Naive B cell (primary cell): Measurements from ENCODE around the gene FOXN1. TPM values are rescaled to one million over a fixed set of nuclear protein-coding genes. Genes with fewer than 3 reads are reported as not detected.

ENCODE experiments used
- ATAC-seq, 2 donors: fragments of 150-1000 bp; cut with Tn5 transposase; 2 replicates each; pipeline ENCODE4 v1.10.0; 2021; ENCODE audit warnings: low read depth in 2 of 2, mild to moderate bottlenecking in 2 of 2, moderate library complexity in 2 of 2
- DNase-seq: peaks from one replicate; pipeline ENCODE4 v3.0.0; 2022
- H3K27ac Mint-ChIP-seq, 6 donors: one replicate each; pipeline ENCODE4 v1.8.0; 2020 to 2022; ENCODE audit warnings: mild to moderate bottlenecking in 6 of 6, mixed read lengths in 6 of 6, moderate library complexity in 5 of 6, inconsistent platforms in 2 of 6
- H3K27me3 Mint-ChIP-seq, 3 donors: one replicate each; pipeline ENCODE4 v1.8.0; 2021 to 2022; ENCODE audit warnings: mixed read lengths in 3 of 3, mild to moderate bottlenecking in 1 of 3
- H3K36me3 Mint-ChIP-seq, 2 donors: one replicate each; pipeline ENCODE4 v1.8.0; 2020 to 2022; ENCODE audit warnings: mixed read lengths in 2 of 2, inconsistent platforms in 1 of 2, mild to moderate bottlenecking in 1 of 2
- H3K4me1 Mint-ChIP-seq, 3 donors: one replicate each; pipeline ENCODE4 v1.8.0; 2020 to 2022; ENCODE audit warnings: mixed read lengths in 3 of 3, inconsistent platforms in 1 of 3, mild to moderate bottlenecking in 1 of 3, moderate library complexity in 1 of 3
- H3K4me3 Mint-ChIP-seq, 8 donors: one replicate each; pipeline ENCODE4 v1.8.0; 2020 to 2022; ENCODE audit warnings: mild to moderate bottlenecking in 8 of 8, mixed read lengths in 8 of 8, moderate library complexity in 8 of 8, inconsistent platforms in 2 of 8
- H3K9me3 Mint-ChIP-seq, 7 donors: one replicate each; pipeline ENCODE4 v1.8.0; 2020 to 2022; ENCODE audit warnings: mixed read lengths in 7 of 7, mild to moderate bottlenecking in 5 of 7, inconsistent platforms in 2 of 7, moderate library complexity in 1 of 7
- polyA plus RNA-seq, 6 donors: library from polyadenylated mRNA; unstranded; fragments of 300-500 nt; fragmentation: Illumina TruSeq; gene quantifications; one replicate each; pipeline ENCODE4 v1.2.3, GENCODE V29; 2021; ENCODE audit warnings: low read depth in 6 of 6

The FOXN1 gene
- polyA plus RNA-seq, 6 donors from 2014 or later: not detected

DNA sequence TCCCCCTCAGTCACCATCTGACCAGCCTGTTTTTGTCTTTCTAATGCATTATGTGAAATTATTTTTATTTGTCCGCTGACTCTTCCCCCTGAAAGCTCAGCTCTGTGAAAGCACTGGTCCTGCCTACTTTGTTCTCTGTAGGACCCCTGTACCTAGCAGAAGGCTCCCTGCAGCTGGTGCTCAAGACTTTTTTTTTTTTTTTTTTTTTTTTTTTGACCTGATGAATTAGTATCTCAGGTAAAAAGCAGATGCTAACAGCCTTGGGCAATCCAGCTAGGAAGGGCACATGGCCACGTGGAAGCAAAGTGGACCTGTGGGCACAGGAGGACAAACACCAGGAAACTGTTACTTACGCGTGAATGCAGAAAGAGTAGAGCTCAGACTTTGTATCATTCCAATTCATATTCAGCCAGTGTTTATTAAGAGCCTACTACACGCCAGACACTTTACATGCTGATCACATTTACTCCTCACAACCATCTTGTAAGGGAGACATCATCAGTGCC is 46.9 kb downstream of the FOXN1 start:
- Mint-ChIP-seq H3K4me3 (peak overlapping the region; percentile 89 to 100 (median 92)), H3K4me1 (peaks cover 52 to 57% (median 55%) of the 10 kb centered on the region in 3 donors), H3K27me3 (no peaks in the 10 kb centered on the region), H3K27ac (peak overlapping the region; percentile 49 to 95 (median 76)), H3K36me3 (peaks cover 31 to 35% of the 10 kb centered on the region in 2 donors), H3K9me3 (no peaks in the 10 kb centered on the region)
- no peak for ATAC-seq
- DNase-seq: no peak

DNA sequence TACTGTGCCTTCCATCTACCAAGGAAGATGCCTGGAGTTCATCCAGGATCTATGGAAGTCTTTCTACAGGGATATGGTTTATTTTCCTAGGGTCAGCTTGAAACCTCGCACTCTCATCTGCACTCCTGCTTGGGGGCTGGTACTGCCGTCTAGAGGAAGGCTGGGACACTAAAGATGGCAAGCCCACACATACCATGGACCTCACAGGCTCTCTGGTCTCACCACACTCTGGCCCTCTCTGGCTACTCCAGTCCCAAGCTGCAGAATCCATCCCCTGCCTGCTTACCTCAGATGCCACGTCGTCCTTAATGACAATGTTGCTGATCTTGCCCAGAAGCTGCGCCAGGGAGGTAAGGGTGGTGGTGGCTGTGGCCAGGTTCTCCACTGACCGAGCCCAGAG is 48.4 kb downstream of the FOXN1 start:
- Mint-ChIP-seq H3K4me1 (peaks cover 37 to 43% (median 40%) of the 10 kb centered on the region in 3 donors), H3K36me3 (peaks cover 35 to 36% of the 10 kb centered on the region in 2 donors), H3K27me3 (no peaks in the 10 kb centered on the region), H3K9me3 (no peaks in the 10 kb centered on the region), H3K27ac (peak overlapping the region in 1 of 6 donors; percentile 58), H3K4me3 (peak overlapping the region in 4 of 8 donors; percentile 44 to 90 (median 50))
- no peak for ATAC-seq
- DNase-seq: no peak

DNA sequence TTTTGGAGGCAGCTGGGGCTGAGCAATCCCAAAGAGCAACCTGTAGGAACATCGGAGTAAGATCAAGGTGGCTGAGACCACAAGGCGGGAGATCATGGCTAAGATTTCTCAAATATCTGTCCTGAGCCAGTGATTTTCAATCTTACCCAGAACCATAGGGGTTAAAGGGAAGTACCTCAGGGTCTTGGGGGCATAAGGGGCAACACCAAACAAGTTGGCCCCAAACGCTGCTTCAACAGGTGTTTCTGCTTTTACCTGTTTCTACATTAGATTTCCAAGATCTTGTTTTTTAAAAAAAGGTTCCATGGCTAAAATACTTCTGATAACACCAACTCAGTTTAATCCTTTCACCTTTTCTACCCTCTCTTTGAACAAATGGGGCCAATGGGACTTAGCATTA is 48.9 kb downstream of the FOXN1 start:
- no peak for DNase-seq
- no peaks in the 10 kb centered on the region for H3K27me3 Mint-ChIP-seq
- no peaks in the 10 kb centered on the region for H3K9me3 Mint-ChIP-seq
- H3K27ac Mint-ChIP-seq: no peak overlapping the region
- H3K36me3 Mint-ChIP-seq: peaks cover 35 to 36% of the 10 kb centered on the region in 2 donors
- no peak for ATAC-seq
- H3K4me1 Mint-ChIP-seq: peaks cover 33 to 39% (median 36%) of the 10 kb centered on the region in 3 donors
- peak overlapping the region in 2 of 8 donors; percentile 29 to 90 for H3K4me3 Mint-ChIP-seq

DNA sequence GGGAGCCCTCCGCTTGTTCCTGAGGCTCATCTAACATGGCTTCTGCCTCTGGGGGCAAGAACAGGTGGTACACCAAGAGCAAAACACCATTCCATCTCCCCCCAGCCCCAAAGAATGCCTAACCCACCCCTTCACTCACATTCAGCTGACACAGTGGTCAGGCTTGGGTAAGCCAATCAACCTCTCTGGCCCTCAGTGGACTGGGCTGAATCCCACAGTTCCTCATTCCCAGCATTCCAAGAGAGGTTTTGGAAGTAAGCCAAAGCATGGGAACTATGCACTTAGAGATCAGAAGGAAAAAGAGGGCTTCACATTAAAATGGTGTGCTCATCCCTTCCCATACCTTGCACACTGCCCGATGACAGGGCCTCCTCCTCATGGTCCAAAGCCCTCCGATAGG is 57.3 kb downstream of the FOXN1 start:
- Mint-ChIP-seq H3K27ac (no peak overlapping the region), H3K27me3 (no peaks in the 10 kb centered on the region), H3K4me1 (peaks cover 17 to 44% (median 21%) of the 10 kb centered on the region in 3 donors), H3K9me3 (no peaks in the 10 kb centered on the region), H3K4me3 (no peak overlapping the region), H3K36me3 (peaks cover 0 to 8% of the 10 kb centered on the region in 2 donors)
- ATAC-seq: no peak
- no peak for DNase-seq

DNA sequence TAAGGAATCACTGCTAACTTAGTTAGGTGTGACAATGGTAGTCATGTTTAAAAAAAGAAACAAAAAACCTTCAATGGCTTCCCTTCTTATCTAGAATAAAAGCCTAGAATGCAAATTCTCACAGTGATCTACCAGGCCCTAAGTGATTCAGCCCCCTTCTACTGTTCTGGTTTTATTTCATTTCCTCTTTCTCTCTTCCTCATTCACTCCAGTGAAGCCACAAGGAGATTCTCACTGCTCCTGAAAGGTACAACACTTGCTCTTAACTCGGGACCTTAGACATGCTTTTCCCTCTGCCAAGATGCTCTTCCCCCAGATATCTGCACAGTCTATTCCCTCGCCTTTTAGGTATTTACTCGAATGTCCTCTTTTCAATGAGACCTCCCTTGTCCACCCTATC is 61.5 kb downstream of the FOXN1 start:
- H3K36me3 Mint-ChIP-seq: no peaks in the 10 kb centered on the region
- H3K4me3 Mint-ChIP-seq: peak overlapping the region; percentile 41 to 89 (median 86)
- H3K27me3 Mint-ChIP-seq: no peaks in the 10 kb centered on the region
- peaks cover 43 to 76% (median 48%) of the 10 kb centered on the region in 3 donors for H3K4me1 Mint-ChIP-seq
- H3K9me3 Mint-ChIP-seq: no peaks in the 10 kb centered on the region
- H3K27ac Mint-ChIP-seq: peak overlapping the region; percentile 27 to 97 (median 92)
- DNase-seq (peak; percentile 71), ATAC-seq (peak; percentile 63 to 70)

DNA sequence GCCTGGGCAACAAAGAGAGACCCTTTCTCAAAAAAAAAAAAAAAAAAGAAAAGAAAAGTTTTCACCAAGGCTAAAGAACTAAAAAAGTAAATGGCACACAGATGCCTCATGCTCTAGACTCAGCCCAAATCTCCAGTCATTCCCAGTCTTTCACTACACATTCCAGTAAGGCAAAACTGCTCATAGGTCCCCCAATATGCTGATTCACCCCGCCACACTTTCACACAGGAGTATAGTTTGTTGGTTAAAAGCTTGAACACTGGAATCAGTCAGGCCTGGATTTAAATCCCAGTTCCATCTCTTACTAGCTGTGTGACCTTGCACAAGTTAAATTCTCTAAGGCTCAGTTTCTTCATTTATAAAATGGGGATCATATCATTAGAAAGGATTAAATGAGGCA is 63.3 kb downstream of the FOXN1 start:
- Mint-ChIP-seq H3K27me3 (no peaks in the 10 kb centered on the region), H3K4me1 (peaks cover 43 to 74% (median 55%) of the 10 kb centered on the region in 3 donors), H3K9me3 (no peaks in the 10 kb centered on the region), H3K4me3 (peak overlapping the region in 7 of 8 donors; percentile 1 to 99 (median 96)), H3K27ac (peak overlapping the region in 2 of 6 donors; percentile 31 to 40), H3K36me3 (peaks cover 0 to 4% of the 10 kb centered on the region in 2 donors)
- DNase-seq (no peak), ATAC-seq (no peak)

DNA sequence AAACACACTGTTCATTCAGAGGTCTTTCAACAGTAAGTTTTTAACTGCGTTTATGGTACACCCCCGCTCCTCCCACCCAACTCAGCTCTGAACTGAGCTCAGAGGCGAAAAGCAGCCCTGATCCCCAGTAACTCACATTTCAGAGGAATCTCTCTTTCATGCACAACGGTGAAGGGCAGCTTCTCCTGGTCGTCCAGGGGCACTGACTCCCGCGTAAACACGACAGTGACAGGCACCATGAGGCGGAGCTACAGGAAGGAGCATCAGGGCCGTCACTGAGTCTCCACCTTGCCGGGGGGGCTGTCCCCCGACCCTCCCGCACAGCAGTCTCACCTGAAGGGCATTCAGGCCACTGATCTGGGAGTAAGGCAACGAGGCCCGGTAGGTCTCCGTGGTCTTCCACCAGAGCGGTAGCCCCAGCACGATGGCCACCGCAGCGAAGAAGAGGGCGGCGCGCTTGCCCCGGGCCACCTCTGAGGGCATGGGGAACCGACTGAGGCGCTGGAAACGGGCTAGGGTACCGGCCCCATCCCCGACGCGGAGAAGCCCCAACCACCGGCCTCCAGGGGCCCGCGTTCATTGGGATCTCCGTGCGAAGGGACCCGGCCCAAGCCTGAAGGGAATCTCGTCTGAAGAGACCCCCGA is 64.7 kb downstream of the FOXN1 start:
- Mint-ChIP-seq H3K36me3 (peaks cover 0 to 4% of the 10 kb centered on the region in 2 donors), H3K9me3 (no peaks in the 10 kb centered on the region), H3K4me1 (peaks cover 45 to 64% (median 56%) of the 10 kb centered on the region in 3 donors), H3K27ac (peak overlapping the region; percentile 78 to 96 (median 94)), H3K27me3 (no peaks in the 10 kb centered on the region), H3K4me3 (peak overlapping the region; percentile 92 to 99 (median 96))
- ATAC-seq: peak; percentile 19 to 20
- no peak for DNase-seq

DNA sequence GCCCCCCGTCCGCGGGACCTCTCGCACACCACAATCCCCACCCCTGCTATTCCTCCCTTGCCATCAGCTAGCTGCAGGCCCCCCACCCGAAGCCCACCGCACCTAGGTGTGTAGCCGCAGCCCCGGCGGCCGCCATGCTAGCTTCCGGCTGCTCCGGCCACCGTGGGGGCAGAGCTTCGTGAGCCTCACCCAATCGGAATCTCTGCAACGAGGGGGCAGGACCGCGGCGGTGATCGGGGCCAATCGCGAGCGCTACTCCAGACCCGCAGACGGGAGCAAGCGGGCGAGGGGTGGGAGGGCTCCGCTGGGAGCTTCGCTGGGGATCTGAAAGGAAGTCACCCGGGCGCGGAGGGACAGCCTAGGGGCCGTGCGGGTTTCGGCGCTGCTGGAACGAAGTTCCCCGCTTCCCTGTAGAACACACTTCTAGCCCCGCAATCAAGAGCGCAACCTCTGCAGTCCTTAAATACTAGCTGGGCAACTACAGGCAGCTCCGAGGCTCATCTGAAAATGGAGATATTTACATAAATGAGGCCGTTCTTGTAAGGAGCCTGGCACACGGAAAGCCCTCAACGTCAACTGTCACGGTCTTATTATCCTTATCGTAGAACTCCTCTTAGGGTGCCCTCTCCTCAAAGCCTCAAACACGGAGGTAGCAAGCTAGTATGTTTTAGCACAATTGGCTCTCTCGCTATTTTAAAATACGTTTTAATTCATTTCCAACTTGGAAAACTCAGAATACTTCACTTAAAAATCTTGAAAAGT is 65.4 kb downstream of the FOXN1 start, which contains the start of gene PIGS:
Gene PIGS, minus strand, starts transcription at position 164 of the 762 bp plus-strand sequence. Its CDS starts 28 bp downstream, at position 136.
- H3K9me3 Mint-ChIP-seq: no peaks in the 10 kb centered on the region
- H3K4me1 Mint-ChIP-seq: peaks cover 51 to 68% (median 63%) of the 10 kb centered on the region in 3 donors
- peak within 1 kb of the TSS; percentile 88 to 96 (median 94) for H3K27ac Mint-ChIP-seq
- peak; percentile 89 to 92 for ATAC-seq
- peak within 1 kb of the TSS; percentile 92 to 99 (median 96) for H3K4me3 Mint-ChIP-seq
- H3K27me3 Mint-ChIP-seq: no peaks in the 10 kb centered on the region
- peaks cover 0 to 4% of the 10 kb centered on the region in 2 donors for H3K36me3 Mint-ChIP-seq
- peak; percentile 89 for DNase-seq

DNA sequence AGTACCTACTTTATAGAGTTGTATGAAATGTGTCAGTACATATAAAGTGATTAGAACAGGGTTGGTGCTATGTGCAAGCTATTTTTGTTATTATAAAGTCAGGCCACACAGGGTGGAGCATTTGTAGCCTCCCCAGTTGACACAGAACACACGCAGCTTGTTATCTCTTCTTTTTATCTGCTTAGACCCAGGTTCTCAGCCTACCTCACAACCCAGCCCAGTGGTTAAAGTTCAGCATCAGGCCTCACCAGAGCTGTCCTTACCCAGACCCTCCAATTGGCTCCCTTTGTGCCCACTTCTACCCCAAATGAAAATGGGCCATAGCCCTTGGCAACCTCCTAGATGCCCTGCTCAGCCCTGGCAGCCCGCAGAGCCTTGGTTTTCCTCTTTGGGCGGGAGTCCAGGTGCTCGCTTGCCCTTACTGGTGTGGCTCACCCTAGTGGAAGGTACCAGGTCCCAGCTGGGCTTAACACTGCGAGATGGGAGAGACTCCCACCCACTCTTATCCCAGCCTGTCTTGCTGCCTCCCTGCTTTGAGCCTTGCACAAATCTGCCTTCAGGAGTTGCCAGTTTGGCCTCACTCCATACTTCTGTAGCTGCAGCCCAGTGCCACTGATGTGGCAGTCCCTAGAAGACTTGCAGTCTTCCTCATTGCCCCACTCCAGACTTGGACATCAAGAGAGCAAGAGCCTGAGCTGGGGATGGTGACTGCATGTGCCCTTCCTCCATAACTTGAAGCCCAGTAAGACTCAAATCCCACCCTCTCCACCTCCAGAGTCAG is 66.3 kb downstream of the FOXN1 start:
- H3K4me3 Mint-ChIP-seq: peak overlapping the region; percentile 92 to 99 (median 96)
- H3K27me3 Mint-ChIP-seq: no peaks in the 10 kb centered on the region
- H3K9me3 Mint-ChIP-seq: no peaks in the 10 kb centered on the region
- peaks cover 51 to 67% (median 63%) of the 10 kb centered on the region in 3 donors for H3K4me1 Mint-ChIP-seq
- peaks cover 0 to 4% of the 10 kb centered on the region in 2 donors for H3K36me3 Mint-ChIP-seq
- DNase-seq (no peak), ATAC-seq (no peak)
- peak overlapping the region in 5 of 6 donors; percentile 33 to 95 (median 89) for H3K27ac Mint-ChIP-seq

DNA sequence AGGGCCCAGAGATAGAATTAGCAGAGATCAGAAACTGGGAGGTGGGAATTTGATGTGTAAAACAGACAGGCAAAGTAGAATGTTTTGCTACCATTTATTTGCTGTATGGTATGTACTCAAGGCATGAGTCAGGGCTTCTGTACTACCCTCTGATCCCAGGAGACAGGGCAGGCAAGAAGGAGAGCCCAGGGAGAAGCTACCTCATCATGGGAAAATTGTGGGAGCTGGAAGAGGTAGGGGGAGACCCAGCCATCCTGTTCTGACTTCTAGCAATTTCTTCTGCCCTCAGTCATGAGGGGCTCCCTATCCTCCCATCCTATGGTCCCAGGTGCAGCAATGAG is 66.9 kb downstream of the FOXN1 start:
- no peak for ATAC-seq
- no peak for DNase-seq
- Mint-ChIP-seq H3K9me3 (no peaks in the 10 kb centered on the region), H3K27me3 (no peaks in the 10 kb centered on the region), H3K4me3 (peak overlapping the region in 5 of 8 donors; percentile 10 to 99 (median 92)), H3K4me1 (peaks cover 45 to 64% (median 57%) of the 10 kb centered on the region in 3 donors), H3K36me3 (peaks cover 0 to 4% of the 10 kb centered on the region in 2 donors), H3K27ac (peak overlapping the region in 2 of 6 donors; percentile 12 to 34)

DNA sequence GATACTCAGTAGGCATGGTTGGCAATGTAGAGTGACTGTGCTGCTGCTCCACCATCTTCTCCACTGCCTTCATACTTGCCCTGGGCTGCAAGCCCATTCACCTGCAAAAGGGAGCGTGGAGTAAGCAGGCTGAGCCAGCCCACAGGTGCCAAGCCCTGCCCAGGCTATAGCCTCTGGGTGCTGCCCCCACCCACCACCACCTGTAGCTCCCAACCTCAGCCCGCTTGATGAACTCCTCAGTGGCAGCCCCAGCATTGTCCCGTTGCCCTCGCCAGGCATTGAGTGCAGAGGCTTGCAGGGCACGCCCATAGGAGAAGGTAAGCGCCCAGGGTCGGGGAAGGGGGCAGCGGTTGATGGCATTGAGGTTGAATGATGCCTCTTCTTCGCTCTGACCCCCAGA is 67.4 kb downstream of the FOXN1 start:
- ATAC-seq (no peak), DNase-seq (no peak)
- Mint-ChIP-seq H3K27ac (peak overlapping the region in 1 of 6 donors; percentile 15), H3K27me3 (no peaks in the 10 kb centered on the region), H3K4me1 (peaks cover 40 to 59% (median 52%) of the 10 kb centered on the region in 3 donors), H3K9me3 (no peaks in the 10 kb centered on the region), H3K4me3 (peak overlapping the region in 3 of 8 donors; percentile 10 to 99 (median 63)), H3K36me3 (peaks cover 0 to 4% of the 10 kb centered on the region in 2 donors)

DNA sequence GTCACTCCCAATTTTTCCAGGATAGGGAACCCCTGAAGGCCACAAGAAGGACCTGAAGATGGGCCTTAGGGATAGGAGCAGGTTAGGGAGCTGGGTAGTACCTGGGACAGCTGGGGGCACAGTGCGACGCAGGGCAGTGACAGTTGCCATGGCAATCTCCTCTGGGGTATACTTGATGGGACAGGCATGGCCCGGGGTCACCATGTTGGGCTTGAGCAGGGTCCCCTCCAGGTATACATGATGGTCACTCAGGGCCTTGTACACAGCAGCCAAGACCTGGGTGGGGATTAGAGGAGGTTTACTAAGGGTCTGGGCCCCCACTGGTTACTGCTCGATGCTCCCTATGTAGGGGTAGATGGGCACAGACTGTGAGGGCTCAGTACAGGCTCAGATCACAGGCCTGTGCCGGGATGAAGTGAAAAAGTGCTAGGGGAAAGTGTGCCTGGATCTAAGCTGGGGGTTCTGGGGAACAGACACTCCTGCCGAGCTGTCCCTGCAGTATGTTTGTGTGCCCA is 67.9 kb downstream of the FOXN1 start:
- Mint-ChIP-seq H3K9me3 (no peaks in the 10 kb centered on the region), H3K27ac (peak overlapping the region in 1 of 6 donors; percentile 11), H3K4me3 (peak overlapping the region in 5 of 8 donors; percentile 28 to 99 (median 47))

More for the DNA sequence above, 67.9 kb downstream of the FOXN1 start:
- Mint-ChIP-seq H3K27me3 (no peaks in the 10 kb centered on the region), H3K4me1 (peaks cover 39 to 54% (median 48%) of the 10 kb centered on the region in 3 donors), H3K36me3 (peaks cover 0 to 4% of the 10 kb centered on the region in 2 donors)
- no peak for ATAC-seq
- DNase-seq: no peak
